Gastroesophageal sphincter (tissue), 3 donors: ENCODE measurements around the gene RASGEF1C.

Source experiments
- CTCF ChIP-seq, 4 experiments: fragments of 200-600 bp in 2 of 4; fragments of 450-650 bp in 2 of 4; sonication (generic) in 1 of 4; IDR thresholded peaks; one replicate each; pipeline ENCODE4 v1.5.1; 2017 to 2019; ENCODE audit warnings: antibody characterized with exemption in 4 of 4, mild to moderate bottlenecking in 2 of 4, moderate library complexity in 2 of 4
- POLR2A ChIP-seq, 2 donors: fragments of 450-650 bp; IDR thresholded peaks; one replicate each; pipeline ENCODE4 v1.6.1; 2017; ENCODE audit warnings: antibody characterized with exemption in 2 of 2, mild to moderate bottlenecking in 2 of 2, moderate library complexity in 1 of 2
- POLR2AphosphoS5 ChIP-seq: sonication (generic); formaldehyde crosslinking; IDR thresholded peaks from one replicate; pipeline ENCODE4 v1.6.1; 2017; ENCODE audit warnings: antibody characterized with exemption

GRCh38 chr5:180140079-180140554 lies 68.9 kb downstream of the RASGEF1C start:
- TF ChIP-seq CTCF (IDR thresholded peaks at IDR 0.05) (no peak), POLR2AphosphoS5 (no peak), POLR2A (IDR thresholded peaks at IDR 0.05) (no peak)
